Stimulated activated CD4-positive, alpha-beta T cell treated with anti-CD3 and anti-CD28 coated beads, TNF-alpha, amount 100 ng/mL, for 1 hour (primary cell): ENCODE results near the gene GIMAP2.
"Not testable (repeated sequence)": the region's sequence is repeated elsewhere in the genome, so short reads cannot be mapped to it uniquely, and the experiment has no call there.

Experiments used
- DNase-seq, 3 donors: peaks; one replicate each; pipeline ENCODE4 v3.0.0-alpha.2; 2020; ENCODE audit warnings: low read depth in 3 of 3, low spot score in 1 of 3

Gene GIMAP2

DNA sequence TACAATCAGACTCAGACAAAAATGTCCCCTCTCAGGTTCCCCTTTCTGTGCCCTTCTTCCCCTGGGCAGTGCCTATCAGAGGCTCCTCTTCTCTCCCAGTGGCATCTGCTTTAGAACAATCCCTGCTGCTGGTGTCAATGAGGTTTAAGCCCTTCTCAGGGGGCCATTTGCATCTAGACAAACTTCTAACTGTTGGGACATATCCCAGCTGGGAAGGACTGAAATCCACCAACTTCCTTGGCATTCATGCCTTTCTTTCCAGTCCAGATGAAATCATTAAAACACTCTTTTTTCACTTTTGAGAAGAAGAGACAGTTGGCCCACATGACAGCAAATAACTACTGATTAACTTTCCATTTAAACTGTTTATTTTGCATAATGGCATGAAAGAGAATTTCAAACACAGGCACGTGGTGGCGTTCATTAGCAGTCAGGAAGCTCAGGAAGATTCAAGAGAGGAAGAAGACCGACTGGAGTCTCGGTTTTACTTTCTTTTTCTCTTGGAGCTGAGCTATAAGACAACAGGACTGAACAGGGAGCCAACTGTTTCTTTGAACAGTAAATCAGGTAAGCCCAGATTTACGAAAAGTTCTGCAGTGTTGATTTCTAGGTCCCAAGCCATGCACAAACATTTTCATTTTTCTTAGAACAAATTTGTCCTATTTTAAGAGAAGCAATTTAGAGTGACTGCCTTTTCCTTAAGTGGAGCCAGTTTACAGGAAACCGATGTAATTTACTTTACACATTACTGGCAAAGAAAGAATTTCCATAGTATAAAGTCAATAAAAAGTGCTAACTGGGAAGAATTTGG is at the start of gene GIMAP2:
GIMAP2 (plus strand) TSS at position 488 of the 811 bp plus-strand sequence. CDS start 1,354 bp downstream, outside the sequence.
- DNase-seq = no peak

DNA sequence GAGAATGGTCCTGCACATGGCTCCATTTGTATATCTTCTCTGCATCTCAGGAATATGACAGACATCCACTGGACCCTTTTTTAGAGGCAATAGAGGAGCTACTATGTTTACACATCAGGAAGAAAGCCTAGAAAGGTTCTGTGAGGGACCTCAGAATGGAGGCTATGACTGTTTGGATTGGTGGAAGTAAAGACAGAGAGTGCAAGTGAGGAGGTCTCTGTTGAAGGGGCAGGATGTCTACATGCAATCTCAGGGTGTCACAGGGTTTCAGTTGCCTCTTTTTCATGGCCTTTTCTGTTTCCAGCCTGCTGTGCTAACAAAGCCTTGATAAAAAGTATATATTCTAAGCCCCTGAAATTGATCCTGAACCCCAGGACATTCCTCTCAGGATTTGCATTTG is 43.7 kb upstream of the GIMAP2 start:
- DNase-seq = no peak

DNA sequence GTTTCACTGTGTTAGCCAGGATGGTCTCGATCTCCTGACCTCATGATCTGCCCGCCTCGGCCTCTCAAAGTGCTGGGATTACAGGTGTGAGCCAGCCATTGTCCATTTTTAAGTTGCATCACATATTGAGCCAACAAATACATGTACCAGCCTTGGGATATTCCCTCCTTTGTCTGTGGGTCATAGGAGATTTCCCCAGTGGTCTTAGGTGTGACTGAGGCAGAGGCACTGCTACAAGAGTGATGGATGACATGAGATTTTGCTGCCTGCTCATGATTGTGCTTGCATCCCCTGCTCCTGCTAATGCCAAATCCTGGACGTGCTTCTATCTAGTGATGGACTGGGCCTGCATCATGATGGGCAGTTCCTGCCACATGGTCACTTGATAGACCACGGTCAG is 42.6 kb upstream of the GIMAP2 start:
- no peak for DNase-seq

DNA sequence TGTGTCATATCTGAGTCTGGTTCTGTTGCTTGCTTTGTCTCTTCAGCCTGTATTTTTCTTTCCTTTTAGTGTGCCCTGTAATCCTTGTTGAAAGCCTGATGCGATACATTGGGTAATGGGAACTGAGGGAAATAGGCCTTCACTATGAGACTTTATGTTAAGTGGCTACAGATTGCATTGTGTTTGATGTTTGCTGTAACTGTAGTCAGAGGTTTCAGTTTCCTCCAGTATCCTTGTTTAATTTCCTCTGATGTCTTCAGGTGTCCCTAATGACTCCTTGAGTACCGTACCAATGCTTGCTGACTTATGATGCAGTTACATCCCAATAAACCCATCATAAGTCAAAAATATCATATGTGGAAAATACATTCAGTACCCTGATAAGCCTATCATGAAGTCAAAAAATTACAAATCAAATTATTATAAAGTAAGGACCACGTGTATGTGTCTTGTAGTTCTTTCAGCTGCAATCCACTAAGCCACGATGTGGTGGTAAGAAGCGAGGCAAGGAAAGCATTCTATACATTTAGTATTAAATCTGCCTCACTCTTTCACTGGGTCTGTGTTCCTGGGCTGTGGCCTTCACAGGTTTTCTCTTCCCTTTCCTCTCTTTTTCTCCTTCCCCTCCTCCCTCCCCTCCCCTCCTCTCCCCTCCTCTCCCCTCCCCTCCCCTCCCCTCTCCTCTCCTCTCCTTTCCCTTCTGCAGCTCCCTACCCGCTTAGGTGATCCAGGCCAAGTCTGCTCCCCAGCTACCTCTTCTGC is 40.1 kb upstream of the GIMAP2 start:
- no peak for DNase-seq

DNA sequence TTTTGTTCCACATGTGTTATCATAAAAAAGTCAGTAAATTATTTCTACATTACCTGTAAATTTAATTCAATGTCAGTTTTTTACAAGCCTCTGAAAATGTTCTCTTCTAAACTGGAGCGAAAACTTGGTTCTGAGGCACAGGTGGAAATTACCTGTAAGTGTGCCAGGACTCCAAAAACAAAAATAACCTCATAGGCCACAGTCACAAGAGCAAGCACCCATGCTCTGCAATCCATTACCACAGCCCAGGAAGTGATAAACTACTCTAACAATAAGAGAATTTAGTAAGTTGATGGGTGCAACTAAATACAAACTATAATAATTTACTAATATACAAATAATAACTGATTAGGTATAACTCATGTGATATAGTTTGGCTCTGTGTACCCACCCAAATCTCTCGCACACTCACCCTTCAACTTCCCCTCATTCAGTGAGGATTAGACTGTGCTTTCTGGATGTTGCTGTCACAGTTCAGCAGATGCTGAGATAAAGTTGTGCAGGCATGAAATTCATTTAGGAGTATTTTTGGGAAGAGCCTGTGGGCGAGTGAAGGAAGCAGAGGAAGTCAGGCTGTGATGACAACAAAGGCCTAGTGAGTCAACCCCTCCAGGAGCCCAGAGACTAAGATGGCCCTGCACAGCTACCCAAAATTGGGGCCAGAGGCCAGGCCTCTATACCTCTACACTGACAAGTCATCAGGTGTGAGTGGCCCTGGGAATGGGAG is 37.0 kb upstream of the GIMAP2 start:
- DNase-seq = no peak

DNA sequence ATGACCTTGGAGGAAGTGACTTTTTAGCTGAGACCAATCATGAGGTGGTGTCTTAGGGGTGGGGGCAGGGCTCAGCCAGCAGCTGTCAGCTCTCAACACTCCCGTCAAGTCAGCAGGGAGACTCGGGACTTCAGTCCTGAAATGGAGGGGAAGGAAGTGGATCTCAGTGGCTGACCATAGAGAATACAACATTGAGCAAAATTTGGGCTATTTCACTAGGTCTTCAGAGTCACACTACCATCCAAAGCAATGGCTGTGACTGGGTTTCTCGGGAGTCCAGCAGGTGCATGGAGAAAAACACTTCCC is 36.5 kb upstream of the GIMAP2 start:
- DNase-seq = no peak

DNA sequence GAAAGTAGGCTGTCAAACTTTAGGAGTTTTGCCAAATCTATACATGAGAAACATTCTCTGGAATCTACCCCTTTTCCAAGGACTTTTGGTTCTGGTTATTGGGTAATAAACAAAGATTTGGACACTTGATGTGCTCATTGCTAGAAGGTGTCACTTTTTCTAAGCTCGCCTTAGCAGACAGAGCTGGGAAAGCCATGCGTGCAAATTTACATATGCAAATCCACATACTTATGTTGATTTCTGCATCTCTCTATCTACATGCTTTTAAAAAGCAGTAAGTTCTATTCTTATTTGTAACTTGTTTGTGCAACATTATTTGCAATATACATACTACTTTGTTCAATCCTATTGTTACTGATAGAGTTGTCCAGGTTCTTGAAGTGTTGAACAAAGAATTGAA is 30.8 kb upstream of the GIMAP2 start:
- no peak for DNase-seq

DNA sequence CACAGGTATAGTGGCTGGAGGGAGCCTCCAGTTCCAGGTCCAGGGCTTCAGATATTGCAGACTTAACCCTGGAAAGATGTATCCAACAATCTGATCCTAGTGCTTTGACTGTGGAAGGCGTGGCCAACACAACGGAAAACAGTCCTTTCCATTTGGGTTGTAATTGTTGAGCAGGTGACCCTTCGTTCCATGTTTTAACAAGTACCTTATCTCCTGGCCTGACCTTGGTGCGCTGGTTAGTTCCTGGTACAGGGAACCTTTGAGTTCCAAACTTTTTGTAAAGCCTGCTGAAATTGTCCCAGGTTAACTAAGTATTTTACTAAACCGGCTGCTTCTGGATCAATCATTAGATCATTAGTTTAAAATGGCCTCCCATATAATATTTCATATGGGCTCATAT is 29.5 kb upstream of the GIMAP2 start:
- DNase-seq = no peak

DNA sequence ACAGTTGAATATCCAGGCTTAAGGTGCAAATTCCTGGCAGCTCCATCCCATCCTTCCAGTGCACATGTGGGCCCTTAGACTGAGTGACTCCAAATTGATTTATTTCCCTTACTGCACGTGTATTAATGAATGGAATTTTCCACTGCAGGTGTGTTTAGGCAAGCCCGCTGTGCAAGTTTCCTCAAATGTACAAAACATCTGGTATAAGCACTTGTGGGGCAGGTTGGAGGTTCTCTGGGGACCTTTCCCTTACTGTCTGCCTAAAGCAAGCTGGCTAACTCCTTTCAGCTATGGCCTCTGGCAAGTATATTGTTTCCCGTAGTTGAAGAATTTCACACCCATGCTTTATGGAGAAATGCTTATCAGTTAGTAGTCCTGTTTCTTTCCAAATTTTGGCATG is 28.0 kb upstream of the GIMAP2 start:
- DNase-seq = no peak

DNA sequence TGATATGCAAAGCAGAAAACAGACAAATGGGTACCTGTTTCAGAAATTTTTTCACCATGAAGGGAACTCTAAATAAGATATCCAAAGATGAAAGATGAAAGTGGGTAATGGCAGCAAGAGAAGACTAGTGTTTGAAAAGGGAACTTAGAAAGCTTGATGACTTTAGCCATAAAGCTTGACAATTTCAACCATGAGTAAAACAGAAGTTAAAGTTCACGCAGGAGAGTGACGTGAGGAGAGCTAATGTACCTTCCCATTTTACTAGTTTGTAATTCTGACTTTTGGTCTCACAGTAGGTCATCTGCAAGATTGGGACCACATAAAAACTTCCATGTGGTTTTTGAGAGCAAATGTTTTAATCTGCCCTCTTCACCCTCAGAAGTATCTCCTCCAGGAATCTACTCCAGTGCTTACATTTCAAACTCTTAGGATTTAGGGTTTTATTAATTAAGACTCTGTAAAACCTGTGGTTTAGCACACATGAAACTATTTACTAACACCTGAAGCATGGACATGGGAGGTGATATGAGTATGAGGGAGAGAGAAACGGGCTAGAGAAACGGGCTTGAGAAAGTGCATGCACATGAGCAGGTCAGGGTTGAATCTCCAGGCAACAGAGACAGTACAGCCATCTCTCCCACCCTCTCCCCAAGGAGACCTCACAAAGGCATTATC is 24.4 kb upstream of the GIMAP2 start:
- DNase-seq = no peak

DNA sequence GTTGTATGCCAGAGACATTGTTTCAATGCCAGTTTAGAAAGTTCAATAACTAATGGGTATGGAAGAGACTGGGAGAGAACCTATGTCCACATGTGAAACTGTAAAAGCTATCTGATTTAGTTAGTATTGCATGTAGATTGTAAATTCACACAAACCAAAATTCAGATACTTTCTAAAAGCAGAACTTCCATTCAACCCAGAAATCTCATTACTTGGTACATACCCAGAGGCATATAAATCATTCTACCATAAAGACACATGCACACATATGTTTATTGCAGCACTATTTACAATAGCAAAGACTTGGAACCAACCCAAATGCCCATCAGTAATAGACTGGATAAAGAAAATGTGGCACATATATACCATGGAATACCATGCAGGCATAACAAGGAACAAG is 22.7 kb upstream of the GIMAP2 start:
- DNase-seq = not testable (repeated sequence)

DNA sequence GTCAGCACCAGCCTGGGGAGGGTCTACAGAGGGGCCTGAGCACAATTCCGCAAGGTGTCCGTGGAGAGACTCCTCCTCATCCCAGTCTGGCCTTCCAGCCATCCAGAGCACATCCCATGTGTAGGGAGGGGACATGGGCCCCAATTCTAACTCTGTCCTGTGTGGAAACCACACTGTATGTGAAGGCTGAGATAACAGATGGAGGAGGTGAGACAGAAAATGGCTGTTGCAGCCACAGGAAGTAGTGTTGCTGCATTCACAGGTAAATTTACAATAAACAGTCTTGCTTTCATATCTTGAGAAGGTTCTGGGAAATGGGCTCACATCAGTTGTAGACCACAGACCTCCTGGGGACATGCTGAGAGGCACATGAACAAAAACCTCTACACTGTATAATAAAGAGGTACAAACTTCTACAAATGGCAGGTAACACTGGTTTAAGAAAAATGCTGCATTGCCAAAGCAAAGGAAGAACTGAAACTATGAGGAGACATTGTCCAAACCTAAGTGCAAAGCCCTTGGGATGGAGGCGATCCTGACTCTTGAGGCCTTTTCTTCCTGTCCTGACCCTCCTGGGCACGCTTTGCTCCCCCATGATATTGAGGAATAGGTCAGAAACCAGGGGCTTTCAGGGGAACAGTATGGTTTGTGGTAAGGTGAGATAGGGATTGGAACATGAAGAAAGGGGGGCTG is 21.6 kb upstream of the GIMAP2 start:
- no peak for DNase-seq

DNA sequence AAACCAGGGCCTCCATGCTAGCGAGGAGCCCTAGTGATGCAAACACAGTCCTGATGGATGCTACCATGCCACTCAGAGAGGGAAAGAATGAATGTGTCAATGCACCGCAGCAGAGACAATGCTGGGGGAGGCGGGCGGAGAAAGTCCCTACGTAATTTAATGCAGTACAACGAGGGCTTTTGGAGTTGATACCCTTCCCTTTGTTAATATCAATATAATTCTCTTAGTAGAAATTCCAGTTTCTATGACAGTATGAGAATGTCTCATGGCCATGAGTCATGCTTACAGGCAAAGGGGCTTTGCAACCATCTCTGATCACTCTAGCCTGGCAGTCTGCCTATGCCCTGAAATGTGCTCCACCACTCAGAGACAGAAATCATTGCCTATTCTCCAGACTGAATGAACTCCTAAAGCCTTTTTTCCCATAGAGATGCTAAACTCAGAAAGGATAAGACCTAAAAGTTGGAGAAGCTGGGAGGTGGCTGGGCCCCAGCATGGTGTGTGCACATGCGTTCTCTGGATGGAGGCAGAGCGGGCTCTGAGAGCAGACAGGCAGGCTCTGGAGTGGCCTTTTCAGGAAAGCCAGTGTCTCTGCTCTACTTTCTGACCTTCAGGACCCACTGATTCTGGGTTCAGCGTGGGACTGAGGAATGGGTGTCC is 20.3 kb upstream of the GIMAP2 start:
- DNase-seq = no peak

DNA sequence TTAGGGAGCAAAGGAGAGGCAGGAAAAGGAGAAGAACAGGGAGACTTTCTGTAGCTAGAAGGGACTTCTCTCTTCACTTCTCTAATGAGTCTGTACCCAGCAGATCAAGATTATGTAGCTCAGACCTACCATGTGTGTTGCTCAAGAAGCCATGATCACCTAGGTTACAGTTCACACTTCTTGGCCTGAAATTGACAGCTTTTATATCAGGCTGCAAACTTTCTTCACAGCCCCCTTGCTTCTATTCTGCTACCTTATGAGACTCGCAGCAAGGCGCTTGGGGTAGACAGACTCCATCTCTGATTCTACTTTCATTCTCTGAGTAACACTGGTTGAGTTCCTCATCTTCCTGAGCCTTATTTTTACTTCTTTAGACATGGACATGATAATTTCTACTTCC is 19.6 kb upstream of the GIMAP2 start:
- DNase-seq = no peak

DNA sequence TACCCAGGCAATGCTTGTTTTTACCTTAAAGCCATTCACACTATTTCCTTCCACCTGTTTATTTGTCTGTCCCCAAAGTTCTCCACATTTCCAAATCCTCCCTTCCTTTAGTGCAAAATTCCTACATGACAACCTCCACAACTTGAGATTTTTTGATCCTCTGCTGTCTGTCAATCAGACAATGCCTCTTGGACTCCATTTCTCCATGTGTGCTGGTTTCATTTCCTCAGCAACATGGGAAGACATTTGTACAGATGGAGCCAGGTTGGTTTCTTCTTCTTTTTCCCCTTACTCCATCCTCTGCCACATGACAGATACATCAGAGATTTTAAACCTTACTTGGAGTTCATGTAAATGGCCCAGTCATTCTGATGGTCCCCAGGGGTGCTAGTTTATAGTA is 19.1 kb upstream of the GIMAP2 start:
- no peak for DNase-seq

DNA sequence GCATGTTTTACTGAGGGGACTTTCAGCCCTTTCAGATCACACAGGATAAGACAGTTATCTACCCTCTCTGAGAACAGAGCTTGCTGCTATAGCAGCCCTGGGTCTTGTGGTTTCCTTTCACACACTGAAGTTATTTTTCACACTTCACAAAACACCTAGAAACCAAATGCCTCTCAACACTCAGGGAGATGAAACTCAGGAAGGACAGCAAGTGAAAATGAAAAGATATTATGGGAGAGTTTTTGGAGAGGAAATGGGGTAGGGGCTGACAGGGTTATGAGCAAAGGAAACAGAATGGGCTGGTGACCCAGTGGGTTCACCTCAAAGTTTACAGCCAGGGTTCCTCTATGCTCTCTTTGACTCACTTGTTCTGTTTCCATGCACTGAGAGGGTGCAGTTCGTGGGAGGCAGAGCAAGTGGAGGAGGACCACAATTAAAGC is 17.0 kb upstream of the GIMAP2 start:
- DNase-seq = peak in 1 of 3 donors; percentile 44

DNA sequence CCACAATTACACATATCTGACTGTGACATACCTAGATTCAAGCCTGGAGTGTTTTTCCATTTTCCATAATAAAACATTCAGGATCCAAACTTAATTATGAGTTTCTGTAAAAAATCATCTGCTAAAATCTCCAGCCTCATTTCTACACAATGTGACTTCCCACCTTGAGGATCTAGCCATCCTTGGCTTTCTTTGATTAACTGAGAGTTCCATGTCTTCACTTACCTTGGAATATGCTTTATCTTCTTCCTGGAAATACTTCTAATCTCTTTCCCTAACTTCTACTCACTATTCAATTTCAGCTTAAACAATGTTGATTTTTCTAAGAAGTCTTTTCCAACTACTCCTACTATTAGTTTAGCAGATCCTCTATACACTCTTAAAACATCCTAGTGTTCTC is 16.5 kb upstream of the GIMAP2 start:
- DNase-seq = no peak

DNA sequence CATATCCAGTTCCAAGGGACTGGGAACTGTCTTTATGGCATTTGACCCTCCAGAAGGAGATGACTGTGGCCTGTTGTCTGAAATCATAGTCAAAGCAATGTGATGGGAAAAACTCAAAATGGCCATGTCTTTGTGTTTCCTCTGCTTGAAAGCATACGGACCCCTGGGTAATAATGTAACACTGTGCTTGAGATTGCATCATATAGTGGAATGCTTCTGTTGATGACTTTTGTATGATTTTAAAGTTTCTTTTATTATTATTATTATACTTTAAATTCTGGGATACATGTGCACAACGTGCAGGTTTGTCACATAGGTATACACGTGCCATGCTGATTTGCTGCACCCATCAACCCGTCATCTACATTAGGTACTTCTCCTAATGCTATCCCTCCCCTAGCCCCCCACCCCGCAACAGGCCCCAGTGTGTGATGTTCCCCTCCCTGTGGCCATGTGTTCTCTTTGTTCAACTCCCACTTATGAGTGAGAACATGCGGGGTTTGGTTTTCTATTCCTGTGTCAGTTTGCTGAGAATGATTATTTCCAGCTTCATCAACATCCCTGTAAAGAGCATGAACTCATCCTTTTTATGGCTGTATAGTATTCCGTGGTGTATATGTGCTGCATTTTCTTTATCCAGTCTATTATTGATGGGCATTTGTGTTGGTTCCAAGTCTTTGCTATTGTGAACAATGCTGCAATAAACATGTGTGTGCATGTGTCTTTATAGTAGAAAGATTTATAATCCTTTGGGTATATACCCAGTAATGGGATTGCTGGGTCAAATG is 13.5 kb upstream of the GIMAP2 start:
- not testable (repeated sequence) for DNase-seq

DNA sequence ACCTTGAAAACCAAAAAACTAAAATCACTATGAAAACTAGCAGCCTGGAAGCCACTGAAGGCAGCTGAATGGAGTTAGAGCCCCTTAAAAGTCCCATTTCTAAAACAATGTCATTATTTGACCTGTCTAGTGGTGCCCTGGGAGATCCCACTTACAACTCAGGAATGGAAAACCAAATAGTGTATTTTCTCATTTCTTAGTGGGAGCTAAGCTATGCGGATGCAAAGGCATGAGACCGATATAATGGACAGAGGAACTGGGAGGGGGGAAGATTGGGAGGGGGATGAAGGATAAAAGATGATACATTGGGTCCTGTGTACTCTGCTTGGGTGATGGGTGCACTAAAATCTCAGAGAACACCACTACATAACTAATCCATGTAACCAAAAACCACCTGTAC is 9.8 kb upstream of the GIMAP2 start:
- no peak for DNase-seq

DNA sequence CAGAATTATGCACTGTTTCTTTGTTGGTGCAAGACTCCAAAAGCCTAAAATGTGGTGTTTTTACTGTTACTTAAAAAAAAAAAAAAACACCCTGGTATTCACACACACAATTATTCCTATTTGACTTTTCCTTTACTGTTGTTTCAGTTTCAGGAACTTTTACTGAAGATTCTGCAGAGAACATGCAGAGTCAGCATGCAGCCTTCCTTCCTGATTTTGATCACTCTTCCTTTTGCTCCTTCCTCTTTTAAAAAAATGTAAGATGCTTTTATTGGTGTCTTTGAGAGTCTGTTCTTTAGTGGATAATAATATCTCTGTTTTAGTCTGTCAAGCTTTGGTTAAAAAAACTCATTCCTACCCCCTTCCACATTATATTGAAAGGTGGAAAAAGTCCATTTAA is 9.2 kb upstream of the GIMAP2 start:
- DNase-seq = not testable (repeated sequence)
